GM19397 (cell line): ENCODE data around the gene ADGRG2.
A peak's percentile ranks its signal among the peaks of the same experiment; 100 is the strongest.
"Not testable (repeated sequence)": the region's sequence is repeated elsewhere in the genome, so short reads cannot be mapped to it uniquely, and the experiment has no call there.

Experiments used
- ATAC-seq: cut with Tn5 transposase; IDR thresholded peaks from one replicate; pipeline ENCODE4 v1.9.1; 2021; ENCODE audit warnings: mild to moderate bottlenecking, moderate library complexity; ENCODE audit not compliant: unreplicated experiment

Gene ADGRG2

DNA sequence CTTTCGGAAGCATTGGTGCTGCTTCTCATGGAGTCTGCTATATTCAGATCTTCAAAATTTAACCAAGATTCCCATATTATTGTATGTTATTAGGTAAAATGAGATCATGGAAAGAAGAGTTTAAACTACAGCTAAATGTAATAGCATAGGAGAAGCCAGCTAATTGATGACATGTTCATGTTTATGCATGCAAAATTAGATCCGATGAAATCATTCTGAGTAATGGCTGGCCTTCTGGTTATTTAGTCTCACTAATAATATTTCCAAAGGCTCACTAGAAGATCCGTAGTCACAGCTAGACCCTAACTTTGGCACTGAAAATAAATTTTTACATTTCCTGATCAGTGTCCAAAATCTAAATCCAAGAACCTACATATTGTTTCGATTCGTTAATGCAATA is 118.5 kb downstream of the ADGRG2 start:
- no peak for ATAC-seq

DNA sequence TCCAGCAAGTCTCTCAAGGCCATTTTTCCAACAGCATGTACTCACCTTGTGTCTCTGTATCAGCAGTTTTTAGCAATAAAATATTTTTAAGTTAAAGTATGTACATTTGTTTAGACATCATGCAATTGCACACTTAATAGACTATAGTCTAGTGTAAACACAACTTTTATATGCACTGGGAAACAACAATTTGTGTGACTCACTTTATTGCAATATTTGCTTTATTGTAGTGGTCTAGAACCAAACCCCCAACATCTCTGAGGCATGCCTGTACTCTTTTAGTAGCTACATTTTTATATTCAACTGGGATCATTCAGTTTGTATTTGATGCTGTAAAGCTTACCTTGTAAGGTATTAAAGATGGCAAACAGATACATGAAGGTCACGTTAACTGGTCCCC is 123.6 kb downstream of the ADGRG2 start:
- ATAC-seq = no peak

DNA sequence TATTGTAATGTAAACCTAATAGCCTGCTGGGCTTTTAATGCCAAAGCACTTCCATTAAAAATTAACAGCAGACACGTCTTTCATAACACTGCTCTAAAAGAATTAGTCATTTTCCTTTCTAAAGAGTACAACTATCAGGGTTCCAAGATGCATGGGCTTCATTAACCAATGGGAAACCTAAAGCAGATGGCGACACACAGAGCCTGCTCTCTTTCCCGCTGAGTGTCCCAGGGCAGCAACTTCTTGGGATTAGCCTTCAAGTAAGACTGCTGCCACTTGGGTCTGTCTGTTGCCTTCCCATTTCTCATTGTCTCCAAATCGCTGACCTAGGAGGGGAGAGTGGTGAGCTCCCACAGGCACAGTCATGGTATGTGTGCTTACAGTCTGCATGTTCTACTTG is 124.4 kb downstream of the ADGRG2 start:
- no peak for ATAC-seq

- ATAC-seq = no peak
Measured at GRCh38 chrX:18996536-18996935, 125.7 kb downstream of the ADGRG2 start.

GRCh38 chrX:18995221-18995620 is 127.0 kb downstream of the ADGRG2 start:
- ATAC-seq = no peak

GRCh38 chrX:18994713-18995112 is 127.6 kb downstream of the ADGRG2 start:
- ATAC-seq = no peak

DNA sequence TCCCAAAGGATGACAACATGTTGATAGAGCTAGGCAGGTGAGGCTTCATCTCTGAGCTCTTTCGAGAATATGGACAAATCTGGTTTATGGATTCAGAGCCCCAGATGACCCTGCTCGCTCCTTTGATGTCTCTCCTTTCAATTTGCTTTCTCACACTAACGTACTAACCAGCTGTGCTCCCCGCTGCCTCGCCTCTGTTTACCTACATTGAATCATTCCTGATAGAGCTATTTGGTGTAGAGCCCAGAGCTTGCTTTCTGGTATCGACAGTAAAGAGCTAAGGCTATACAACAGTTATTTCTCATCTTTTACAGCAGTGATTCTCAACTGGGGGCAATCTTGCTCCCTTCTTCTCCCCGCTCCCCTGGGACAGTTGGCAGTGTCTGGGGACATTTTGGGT is 129.4 kb downstream of the ADGRG2 start:
- no peak for ATAC-seq

DNA sequence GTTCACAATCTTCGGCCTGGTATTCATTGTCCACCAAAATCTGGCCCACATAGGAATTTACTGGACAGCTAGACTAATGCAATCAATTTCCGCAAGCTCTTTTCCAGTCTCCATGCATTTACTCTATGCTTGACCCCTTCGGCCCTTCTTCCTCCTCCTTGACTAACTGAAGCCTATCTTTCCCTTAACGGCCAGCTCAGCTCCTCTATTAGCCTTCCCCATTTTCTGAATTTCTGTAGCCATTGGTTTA is 137.2 kb downstream of the ADGRG2 start:
- no peak for ATAC-seq

GRCh38 chrX:18984381-18985185 is 137.7 kb downstream of the ADGRG2 start:
- ATAC-seq = peak; percentile 86

DNA sequence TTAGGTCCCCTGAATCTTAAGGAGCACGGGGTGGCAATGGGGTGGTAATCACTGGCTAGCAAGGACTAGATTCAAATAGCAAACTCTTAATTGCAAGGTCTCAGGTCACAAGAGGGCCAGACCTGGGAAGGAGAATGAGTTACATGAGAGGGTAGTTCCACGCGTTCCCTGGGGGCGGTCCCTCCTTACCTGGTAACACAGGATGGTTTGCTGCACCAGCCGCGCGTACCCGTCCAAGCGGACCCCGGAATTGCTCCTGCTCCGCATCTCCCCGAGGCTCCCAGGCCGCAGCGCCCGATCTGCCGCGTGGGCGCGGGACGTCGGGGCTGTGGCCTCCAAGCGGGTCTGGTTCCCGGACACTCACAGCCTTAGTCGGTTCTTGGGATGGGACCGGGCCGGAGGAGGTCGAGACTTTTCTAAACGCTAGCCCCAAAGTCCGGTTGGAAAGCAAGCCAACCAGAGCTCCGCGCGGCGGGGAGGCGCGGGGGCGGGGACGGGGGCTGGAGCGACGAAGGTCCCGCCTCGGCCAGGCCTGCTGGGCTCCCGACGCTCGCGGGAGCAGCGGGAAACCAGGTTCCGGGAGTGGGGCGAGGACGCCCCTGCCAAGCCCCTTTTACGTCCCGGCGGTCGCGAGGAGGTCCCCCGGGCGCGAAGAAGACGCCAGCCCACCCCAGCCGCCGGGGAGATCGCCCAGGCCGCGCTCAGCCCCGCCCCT is 138.4 kb downstream of the ADGRG2 start, which contains the start of gene PHKA2:
TSS of gene PHKA2 (minus strand) at position 449 of the 715 bp plus-strand sequence. CDS start at position 267, 182 bp downstream.
- ATAC-seq = peak; percentile 49

DNA sequence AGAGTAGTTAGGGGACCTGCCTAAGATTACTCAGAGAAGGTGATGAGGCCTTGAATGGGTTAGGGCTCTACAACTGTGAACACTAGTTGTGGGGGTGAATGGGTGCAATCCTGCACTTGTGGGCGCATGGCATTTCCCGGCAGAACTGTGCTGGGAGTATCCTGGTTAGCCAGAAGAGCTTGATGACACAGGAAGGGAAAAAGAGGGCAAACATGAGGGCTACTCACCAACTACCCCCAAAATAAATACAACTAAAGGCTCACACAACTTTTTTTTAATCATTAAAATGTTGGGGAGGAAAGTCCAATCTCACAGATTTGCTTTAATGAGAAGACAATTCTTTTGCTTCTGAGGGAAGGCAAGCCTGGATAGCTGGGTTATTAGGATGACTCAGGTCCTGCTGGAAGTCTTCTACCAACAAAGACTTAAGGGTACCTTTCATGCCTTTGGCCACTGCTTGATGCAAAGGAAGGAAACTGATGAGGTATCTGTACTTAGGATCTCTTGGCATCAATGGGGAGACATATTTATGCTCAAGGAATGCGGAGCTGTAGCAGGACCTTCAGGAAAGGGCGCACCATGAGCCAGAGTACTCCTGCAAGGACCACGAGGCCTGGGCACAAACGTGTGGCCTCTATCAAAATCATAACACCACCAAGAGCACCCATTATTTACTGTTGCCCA is 141.0 kb downstream of the ADGRG2 start:
- ATAC-seq = no peak

DNA sequence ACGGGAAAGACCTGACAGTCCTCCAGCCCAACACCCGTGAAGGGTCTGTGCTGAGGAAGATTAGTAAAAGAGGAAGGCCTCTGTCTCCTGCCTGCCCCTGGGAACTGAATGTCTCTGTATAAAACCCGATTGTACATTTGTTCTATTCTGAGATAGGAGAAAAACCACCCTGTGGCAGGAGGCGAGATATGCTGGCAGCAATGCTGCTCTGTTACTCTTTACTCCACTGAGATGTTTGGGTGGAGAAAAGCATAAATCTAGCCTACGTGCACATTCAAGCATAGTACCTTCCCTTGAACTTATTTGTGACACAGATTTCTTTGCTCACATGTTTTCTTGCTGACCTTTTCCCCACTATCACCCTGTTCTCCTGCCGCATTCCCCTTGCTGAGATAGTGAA is 142.0 kb downstream of the ADGRG2 start:
- ATAC-seq = not testable (repeated sequence)

GRCh38 chrX:18974993-18975392 is 147.3 kb downstream of the ADGRG2 start:
- no peak for ATAC-seq

DNA sequence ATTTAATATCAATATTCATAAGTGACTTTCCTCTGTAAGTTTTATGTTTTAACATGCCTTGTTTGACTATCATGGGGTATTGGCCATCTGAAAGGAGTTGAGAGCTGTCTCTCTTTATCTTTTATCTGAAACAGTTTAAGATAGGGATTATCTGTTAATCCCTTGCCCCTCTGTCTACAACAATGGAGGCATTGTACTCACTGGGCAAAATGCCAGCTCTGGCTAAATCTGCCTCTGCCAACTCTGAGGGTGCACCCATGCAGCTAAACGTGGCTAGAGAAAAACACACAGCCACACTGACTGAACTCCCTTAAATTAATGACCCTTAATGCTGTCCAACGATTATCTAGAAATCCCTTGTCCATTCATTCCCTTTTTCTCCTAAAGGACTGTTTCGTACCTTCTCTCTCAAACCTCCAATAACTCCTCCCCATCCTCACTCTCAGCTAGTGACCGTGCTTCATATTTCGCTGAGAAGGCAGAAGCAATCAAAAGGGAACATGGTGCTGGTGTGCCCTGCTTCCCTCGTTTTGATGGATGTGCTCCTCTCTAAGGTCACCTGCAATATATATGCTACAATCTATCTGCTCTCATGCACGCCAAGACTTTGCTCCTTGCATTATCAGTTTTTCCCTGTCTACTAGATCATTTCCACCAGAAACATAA is 148.6 kb downstream of the ADGRG2 start:
- no peak for ATAC-seq

DNA sequence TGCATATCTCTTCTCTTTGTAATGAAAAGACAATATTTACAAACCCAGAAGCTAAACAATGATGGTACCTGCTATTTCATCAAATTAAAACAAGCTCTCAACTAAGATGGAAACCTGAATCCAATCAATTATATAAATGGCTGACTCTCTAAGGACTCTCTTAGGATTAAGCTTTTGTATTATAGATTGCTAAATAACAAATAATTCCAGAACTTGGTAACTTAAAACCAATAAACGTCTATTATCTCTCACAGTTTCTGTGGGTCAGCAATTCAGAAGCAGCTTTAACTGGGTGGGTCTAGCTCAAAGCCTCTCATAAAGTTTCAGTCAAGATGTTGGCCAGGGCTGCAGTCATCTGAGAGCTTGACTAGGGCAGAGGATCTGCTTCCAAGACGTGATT is 150.8 kb downstream of the ADGRG2 start:
- no peak for ATAC-seq

- no peak for ATAC-seq
Measured at GRCh38 chrX:18970465-18970864, 151.8 kb downstream of the ADGRG2 start.

GRCh38 chrX:18966624-18967023 is 155.6 kb downstream of the ADGRG2 start:
- no peak for ATAC-seq

GRCh38 chrX:18964901-18965300 is 157.4 kb downstream of the ADGRG2 start:
- no peak for ATAC-seq

DNA sequence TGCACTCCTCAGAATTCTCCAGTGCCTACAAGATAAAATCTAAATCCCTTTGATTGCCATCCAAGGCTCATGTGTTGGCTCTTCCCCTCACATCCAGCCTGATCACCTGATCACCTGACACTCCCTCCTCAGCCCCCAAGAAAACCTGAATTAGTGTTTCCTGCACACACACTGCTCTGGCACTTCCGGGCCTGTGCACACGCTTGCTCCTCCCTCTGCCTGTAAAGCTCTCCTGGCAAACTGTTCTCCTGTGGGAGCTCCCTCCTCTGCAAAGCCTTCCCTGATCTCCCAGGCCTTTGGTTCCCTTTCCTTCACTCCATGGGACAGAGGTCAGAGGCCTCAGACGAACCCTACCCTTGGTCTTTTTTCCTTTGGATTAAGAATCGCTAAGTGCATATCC is 158.2 kb downstream of the ADGRG2 start:
- ATAC-seq = no peak

DNA sequence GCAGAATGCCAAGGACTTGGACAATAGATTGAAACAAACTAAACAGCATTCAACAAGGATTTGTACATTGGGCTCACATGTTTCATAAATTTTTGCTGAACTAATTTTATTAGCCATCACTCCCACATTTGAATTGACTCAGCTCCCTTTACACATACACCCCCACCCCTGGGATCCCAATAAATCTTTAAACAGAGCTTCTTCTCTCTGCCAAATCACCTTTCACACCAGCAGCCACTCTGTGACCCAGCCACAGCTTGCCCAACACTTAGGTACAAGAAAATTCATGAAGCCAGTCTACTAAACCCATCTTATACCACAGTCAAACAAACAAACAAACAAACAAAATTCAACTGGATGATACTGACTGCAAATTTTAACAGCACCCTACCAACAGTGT is 159.9 kb downstream of the ADGRG2 start:
- ATAC-seq = no peak

- no peak for ATAC-seq
Measured at GRCh38 chrX:18961686-18962085, 160.6 kb downstream of the ADGRG2 start.
